Stimulated activated CD4-positive, alpha-beta T cell treated with anti-CD3 and anti-CD28 coated beads, TNF-alpha, amount 100 ng/mL, for 1 hour (primary cell): Measurements from ENCODE around the gene SOX10.

Experiments
- DNase-seq, 3 donors: peaks; one replicate each; pipeline ENCODE4 v3.0.0-alpha.2; 2020; ENCODE audit warnings: low read depth in 3 of 3, low spot score in 1 of 3

The SOX10 gene

GRCh38 chr22:37931893-37932389 is 52.4 kb downstream of the SOX10 start:
- no peak for DNase-seq

GRCh38 chr22:37930952-37931440 is 53.4 kb downstream of the SOX10 start:
- no peak for DNase-seq

- no peak for DNase-seq
Observed at GRCh38 chr22:37930270-37930951, 53.9 kb downstream of the SOX10 start.

- DNase-seq = no peak
Observed at GRCh38 chr22:37929390-37929789, 55.0 kb downstream of the SOX10 start.

GRCh38 chr22:37927637-37927936 is 56.8 kb downstream of the SOX10 start:
- DNase-seq = no peak

- no peak for DNase-seq
Observed at GRCh38 chr22:37926771-37927636, 57.4 kb downstream of the SOX10 start.

- DNase-seq = no peak
Observed at GRCh38 chr22:37926358-37926757, 58.0 kb downstream of the SOX10 start.

- DNase-seq = no peak
Observed at GRCh38 chr22:37925767-37926166, 58.6 kb downstream of the SOX10 start.

GRCh38 chr22:37925330-37925729 is 59.0 kb downstream of the SOX10 start:
- DNase-seq = no peak

GRCh38 chr22:37924386-37925065 is 59.8 kb downstream of the SOX10 start:
- no peak for DNase-seq

GRCh38 chr22:37923927-37924326 is 60.4 kb downstream of the SOX10 start:
- DNase-seq = no peak
